SW 1271 (cell line): Measurements from ENCODE around the gene EMILIN3.

Experiments
- DNase-seq, 2 experiments: peaks; one replicate each; lab custom pipeline; 2025; lab: John Stamatoyannopoulos, UW

Gene EMILIN3

GRCh38 chr20:41392295-41392694 is 25.7 kb upstream of the EMILIN3 start:
- DNase-seq, result no peak

GRCh38 chr20:41391587-41392001 is 25.0 kb upstream of the EMILIN3 start:
- no peak for DNase-seq

- no peak for DNase-seq
These were observed 24.3 kb upstream of the EMILIN3 start for GRCh38 chr20:41390889-41391288.

- no peak for DNase-seq
These were observed 20.8 kb upstream of the EMILIN3 start for GRCh38 chr20:41387444-41387851.

- DNase-seq, result no peak
These were observed 20.1 kb upstream of the EMILIN3 start for GRCh38 chr20:41386502-41387427.

GRCh38 chr20:41382791-41383305 is 16.2 kb upstream of the EMILIN3 start:
- no peak for DNase-seq

GRCh38 chr20:41380551-41381193 is 14.1 kb upstream of the EMILIN3 start:
- DNase-seq, result no peak

GRCh38 chr20:41379551-41379950 is 12.9 kb upstream of the EMILIN3 start:
- DNase-seq, result no peak

GRCh38 chr20:41377275-41377674 is 10.7 kb upstream of the EMILIN3 start:
- DNase-seq, result no peak

GRCh38 chr20:41376349-41376748 is 9.7 kb upstream of the EMILIN3 start:
- DNase-seq, result no peak

GRCh38 chr20:41375846-41376245 is 9.2 kb upstream of the EMILIN3 start:
- DNase-seq, result no peak

- no peak for DNase-seq
These were observed 7.6 kb upstream of the EMILIN3 start for GRCh38 chr20:41373931-41374920.

GRCh38 chr20:41373251-41373783 is 6.7 kb upstream of the EMILIN3 start:
- DNase-seq, result no peak

GRCh38 chr20:41371371-41371770 is 4.8 kb upstream of the EMILIN3 start:
- no peak for DNase-seq

- no peak for DNase-seq
These were observed 3.6 kb upstream of the EMILIN3 start for GRCh38 chr20:41370176-41370575.

- no peak for DNase-seq
These were observed 3.1 kb upstream of the EMILIN3 start for GRCh38 chr20:41369673-41370072.

- no peak for DNase-seq
These were observed 1.3 kb upstream of the EMILIN3 start for GRCh38 chr20:41367956-41368355.

- no peak for DNase-seq
These were observed 726 bp upstream of the EMILIN3 start for GRCh38 chr20:41367393-41367695.

GRCh38 chr20:41365777-41366545 is 657 bp downstream of the EMILIN3 start:
- no peak for DNase-seq

- DNase-seq, result no peak
These were observed 1.5 kb downstream of the EMILIN3 start for GRCh38 chr20:41364967-41365765.
